B cell (primary cell): ENCODE results near the gene SMIM14. TPM values are rescaled to one million over a fixed set of nuclear protein-coding genes. Genes with fewer than 3 reads are reported as not detected.

Experiments
- ATAC-seq: fragments of 200-7000 bp; cut with Tn5 transposase; one replicate; pipeline ENCODE4 v1.10.0; 2021; ENCODE audit warnings: low read depth, mild to moderate bottlenecking, moderate number of reproducible peaks, moderate library complexity
- CTCF ChIA-PET: fragments of 350-600 bp; sonication (Branson Sonifier 250); formaldehyde crosslinking; loops from one replicate; lab custom pipeline; 2021; ENCODE audit warnings: antibody characterized with exemption, inconsistent platforms; lab: Charles Lee
- POLR2A ChIA-PET: fragments of 350-600 bp; sonication (Branson Sonifier 250); formaldehyde crosslinking; loops from one replicate; lab custom pipeline; 2021; ENCODE audit warnings: antibody characterized with exemption; lab: Charles Lee
- DNase-seq: peaks from one replicate; pipeline ENCODE4 v3.0.0; 2013
- H2AFZ ChIP-seq: 2 replicates; pipeline ENCODE4 v1.6.1; 2012; ENCODE audit warnings: mild to moderate bottlenecking, low read depth, low read length; ENCODE audit not compliant: insufficient read depth, poor library complexity, severe bottlenecking
- H3K27ac ChIP-seq, 2 donors: 1 replicate in 1 of 2; 2 replicates in 1 of 2; pipeline ENCODE4 v1.5.1; 2012 to 2013; ENCODE audit warnings: low read length in 2 of 2, mild to moderate bottlenecking in 2 of 2, moderate library complexity in 1 of 2
- H3K27me3 ChIP-seq, 4 experiments: fragments of 200-600 bp in 1 of 4; sonication (generic) in 1 of 4; replicated peaks in 1 of 4; 1 replicate in 2 of 4; 2 replicates in 2 of 4; pipeline versions ENCODE4 v1.6.1 to v1.7.0; 2013 to 2016; ENCODE audit warnings: low read length in 3 of 4, mild to moderate bottlenecking in 2 of 4, mixed read lengths in 1 of 4, moderate library complexity in 1 of 4; ENCODE audit not compliant: insufficient read depth in 4 of 4, control insufficient read depth in 3 of 4; ENCODE audit errors: control extremely low read depth in 1 of 4
- H3K36me3 ChIP-seq, 2 experiments: replicated peaks in 1 of 2; 1 replicate in 1 of 2; 2 replicates in 1 of 2; pipeline versions ENCODE4 v1.6.1 to v1.7.1; 2013; ENCODE audit warnings: low read length in 1 of 2; ENCODE audit not compliant: insufficient read depth in 2 of 2, control insufficient read depth in 1 of 2; ENCODE audit errors: control extremely low read depth in 1 of 2, extremely low read depth in 1 of 2
- H3K4me1 ChIP-seq, 2 donors: fragments of 200-600 bp in 1 of 2; sonication (generic) in 1 of 2; 1 replicate in 1 of 2; 2 replicates in 1 of 2; pipeline versions ENCODE4 v1.5.1 to v1.6.1; 2013 to 2017; ENCODE audit warnings: low read length in 2 of 2; ENCODE audit not compliant: control insufficient read depth in 2 of 2, insufficient read depth in 2 of 2
- H3K4me2 ChIP-seq: replicated peaks from 2 replicates; pipeline ENCODE3; 2012; ENCODE audit warnings: mild to moderate bottlenecking, low read depth, low read length; ENCODE audit not compliant: poor library complexity, severe bottlenecking
- H3K4me3 ChIP-seq, 5 experiments: fragments of 200-600 bp in 1 of 5; sonication (generic) in 1 of 5; 1 replicate in 3 of 5; 2 replicates in 2 of 5; pipeline versions ENCODE4 v1.5.1 to v1.7.0; 2011 to 2016; ENCODE audit warnings: low read length in 4 of 5, mild to moderate bottlenecking in 4 of 5, low read depth in 2 of 5, control low read depth in 1 of 5, moderate library complexity in 1 of 5; ENCODE audit not compliant: insufficient read depth in 1 of 5; ENCODE audit errors: control extremely low read depth in 1 of 5, extremely low read depth in 1 of 5
- H3K79me2 ChIP-seq: fragments of 200-600 bp; sonication (generic); one replicate; pipeline ENCODE4 v1.6.0; 2016; ENCODE audit warnings: low read length; ENCODE audit not compliant: control insufficient read depth, insufficient read depth
- H3K9ac ChIP-seq: fragments of 200-600 bp; sonication (generic); 2 replicates; pipeline ENCODE4 v1.6.1; 2017; ENCODE audit warnings: mild to moderate bottlenecking, low read length, moderate library complexity
- H3K9me3 ChIP-seq, 3 donors: one replicate each; pipeline versions ENCODE4 v1.6.1 to v1.7.1; 2013; ENCODE audit warnings: low read length in 2 of 3; ENCODE audit not compliant: control insufficient read depth in 2 of 3, insufficient read depth in 1 of 3; ENCODE audit errors: control extremely low read depth in 1 of 3
- H4K20me1 ChIP-seq: 2 replicates; pipeline ENCODE4 v1.6.0; 2012; ENCODE audit warnings: mild to moderate bottlenecking, low read length; ENCODE audit not compliant: insufficient read depth, control insufficient read depth, poor library complexity, severe bottlenecking
- H3K27ac Mint-ChIP-seq: one replicate; pipeline ENCODE4 v1.8.0; 2021; ENCODE audit warnings: mixed read lengths
- H3K27me3 Mint-ChIP-seq: one replicate; pipeline ENCODE4 v1.8.0; 2021; ENCODE audit warnings: mixed read lengths
- H3K4me1 Mint-ChIP-seq: one replicate; pipeline ENCODE4 v1.8.0; 2021; ENCODE audit warnings: mixed read lengths
- H3K4me3 Mint-ChIP-seq: one replicate; pipeline ENCODE4 v1.8.0; 2021; ENCODE audit warnings: mixed read lengths
- H3K9me3 Mint-ChIP-seq: one replicate; pipeline ENCODE4 v1.8.0; 2022; ENCODE audit warnings: mixed read lengths; ENCODE audit not compliant: insufficient read depth
- EZH2 ChIP-seq: IDR thresholded peaks from 2 replicates; pipeline ENCODE4 v1.6.1; 2012; ENCODE audit warnings: borderline replicate concordance, low read depth, mild to moderate bottlenecking, moderate library complexity, low read length; ENCODE audit not compliant: insufficient read depth, poor library complexity, severe bottlenecking
- WGBS: methylation state at CpG from one replicate; pipeline ENCODE4 v1.1.5; 2013; ENCODE audit warnings: missing lambda C conversion rate; ENCODE audit not compliant: insufficient coverage; 5-methylcytosine and 5-hydroxymethylcytosine counted together
- intact Hi-C: fragments of 100-400 bp; cut with micrococcal nuclease; formaldehyde crosslinking; loops from one replicate; pipeline ENCODE4 v1.10.0; 2022
- polyA plus RNA-seq: library from polyadenylated mRNA; depleted of rRNA; stranded (reverse); fragments of >200 nt; gene quantifications from 2 replicates; pipeline ENCODE4 v1.2.3, GENCODE V29; 2012
- total RNA-seq, 2 donors: library from RNA; stranded (reverse); fragments of 120-200 nt in 1 of 2; gene quantifications; 1 replicate in 1 of 2; 2 replicates in 1 of 2; pipeline versions ENCODE4 v1.2.3 to v1.2.4, GENCODE V29; 2013 to 2022
- TF ChIP-seq, protein P1 (sequence below): fragments of 200-600 bp; IDR thresholded peaks from one replicate; pipeline ENCODE4 v1.8.0; 2022; ENCODE audit warnings: antibody characterized with exemption, mild to moderate bottlenecking

The SMIM14 gene
- total and polyA plus RNA-seq, 2 donors (not counting 1 experiment from before 2014, with no cell fraction given), result 38.9 to 56.0 TPM

GRCh38 chr4:39543034-39543433 lies 95.6 kb downstream of the SMIM14 start:
- Histone ChIP-seq H3K27ac (no peak overlapping the region), H3K79me2 (no peaks in the 10 kb centered on the region), H3K9me3 (no peaks in the 10 kb centered on the region), H4K20me1 (no peaks in the 10 kb centered on the region), H3K4me1 (no peaks in the 10 kb centered on the region), H3K4me3 (no peak overlapping the region), H3K36me3 (peaks cover 0 to 10% of the 10 kb centered on the region in 2 experiments), H3K27me3 (no peaks in the 10 kb centered on the region), H3K4me2 (no peak overlapping the region), H2AFZ (no peak overlapping the region), H3K9ac (no peak overlapping the region)
- Mint-ChIP-seq H3K27me3 (no peaks in the 10 kb centered on the region), H3K27ac (no peak overlapping the region), H3K4me3 (no peak overlapping the region), H3K4me1 (peaks cover 2% of the 10 kb centered on the region), H3K9me3 (no peaks in the 10 kb centered on the region)
- WGBS, result 93% methylated on average over 3 of the region's 5 CpGs
- CTCF ChIA-PET, result no interaction called here
- POLR2A ChIA-PET, result no interaction called here
- intact Hi-C loops, result no loop called here
- ATAC-seq (no peak), DNase-seq (no peak)
- TF ChIP-seq, protein P1, sequence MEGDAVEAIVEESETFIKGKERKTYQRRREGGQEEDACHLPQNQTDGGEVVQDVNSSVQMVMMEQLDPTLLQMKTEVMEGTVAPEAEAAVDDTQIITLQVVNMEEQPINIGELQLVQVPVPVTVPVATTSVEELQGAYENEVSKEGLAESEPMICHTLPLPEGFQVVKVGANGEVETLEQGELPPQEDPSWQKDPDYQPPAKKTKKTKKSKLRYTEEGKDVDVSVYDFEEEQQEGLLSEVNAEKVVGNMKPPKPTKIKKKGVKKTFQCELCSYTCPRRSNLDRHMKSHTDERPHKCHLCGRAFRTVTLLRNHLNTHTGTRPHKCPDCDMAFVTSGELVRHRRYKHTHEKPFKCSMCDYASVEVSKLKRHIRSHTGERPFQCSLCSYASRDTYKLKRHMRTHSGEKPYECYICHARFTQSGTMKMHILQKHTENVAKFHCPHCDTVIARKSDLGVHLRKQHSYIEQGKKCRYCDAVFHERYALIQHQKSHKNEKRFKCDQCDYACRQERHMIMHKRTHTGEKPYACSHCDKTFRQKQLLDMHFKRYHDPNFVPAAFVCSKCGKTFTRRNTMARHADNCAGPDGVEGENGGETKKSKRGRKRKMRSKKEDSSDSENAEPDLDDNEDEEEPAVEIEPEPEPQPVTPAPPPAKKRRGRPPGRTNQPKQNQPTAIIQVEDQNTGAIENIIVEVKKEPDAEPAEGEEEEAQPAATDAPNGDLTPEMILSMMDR, result no peak
- TF ChIP-seq EZH2, result no peak

DNA sequence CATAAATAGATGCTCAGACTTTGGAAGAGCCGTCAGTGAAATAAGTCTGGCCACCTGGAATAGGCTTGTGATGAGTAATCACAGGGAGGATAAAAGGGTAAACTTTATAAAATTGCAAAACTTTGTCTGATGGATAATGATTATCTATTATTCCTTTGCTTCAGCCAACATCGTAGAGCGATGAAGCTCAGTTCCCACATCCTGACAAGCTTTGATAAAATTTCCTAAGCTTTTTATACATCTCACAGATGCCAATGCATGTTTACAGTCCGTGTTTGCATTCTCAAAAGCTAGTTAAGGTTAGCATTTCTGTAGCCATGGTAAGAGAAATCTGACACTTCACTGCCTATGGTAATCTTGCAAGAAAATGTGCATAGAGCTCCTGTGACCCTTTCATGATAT lies 96.1 kb downstream of the SMIM14 start:
- Mint-ChIP-seq H3K27ac (no peak overlapping the region), H3K4me3 (no peak overlapping the region), H3K4me1 (peaks cover 2% of the 10 kb centered on the region), H3K9me3 (no peaks in the 10 kb centered on the region), H3K27me3 (no peaks in the 10 kb centered on the region)
- Histone ChIP-seq H4K20me1 (no peaks in the 10 kb centered on the region), H3K4me2 (no peak overlapping the region), H3K4me1 (no peaks in the 10 kb centered on the region), H3K27me3 (no peaks in the 10 kb centered on the region), H3K9me3 (no peaks in the 10 kb centered on the region), H3K4me3 (no peak overlapping the region), H3K79me2 (no peaks in the 10 kb centered on the region), H2AFZ (no peak overlapping the region), H3K27ac (no peak overlapping the region), H3K36me3 (peaks cover 0 to 10% of the 10 kb centered on the region in 2 experiments), H3K9ac (no peak overlapping the region)
- CTCF ChIA-PET, result no interaction called here
- 71% methylated on average over 1 of the region's 4 CpGs for WGBS
- POLR2A ChIA-PET, result interaction anchor here (0.6 kb wide), 1 partner anchor 861 kb away, joined by 15 read pairs; no protein-coding TSS in a partner anchor
- TF ChIP-seq EZH2, result no peak
- TF ChIP-seq, protein P1, result no peak
- no peak for ATAC-seq
- intact Hi-C loops, result no loop called here
- DNase-seq, result no peak
